ENCODE results near the gene ETV6. TPM values are rescaled to one million over a fixed set of nuclear protein-coding genes. Genes with fewer than 3 reads are reported as not detected.

Gene ETV6
- total and polyA plus RNA-seq, 9 of the 15 experiments (the other 6 are each of a cell fraction or from before 2014, with no cell fraction given) = 0.81 to 12.7 (median 4.1) TPM

GRCh38 chr12:11711651-11712327, 62.3 kb downstream of the ETV6 start:
- intact Hi-C loops (cut with micrococcal nuclease) = no loop called here
- Histone ChIP-seq H3K4me3 (no peak overlapping the region), H3K4me2 (ENCODE audit: insufficient read depth, low read length) (no peak overlapping the region), H3K4me1 (replicated peaks in 1 of 2; ENCODE audit: control insufficient read depth in 2 of 2, insufficient read depth in 2 of 2, low read length in 2 of 2) (peaks cover 0 to 3% of the 10 kb centered on the region in 2 experiments; a peak in 2 of 5 replicates), H3K36me3 (ENCODE audit: control insufficient read depth, insufficient read depth, low read length) (no peaks in the 10 kb centered on the region), H2AFZ (ENCODE audit: low read depth, low read length) (no peak overlapping the region), H3K79me2 (ENCODE audit: control insufficient read depth, insufficient read depth, low read length) (no peaks in the 10 kb centered on the region), H3K9me3 (replicated peaks; ENCODE audit: control insufficient read depth, insufficient read depth, low read depth, low read length) (no peaks in the 10 kb centered on the region), H4K20me1 (replicated peaks; ENCODE audit: control insufficient read depth, insufficient read depth, low read length) (no peaks in the 10 kb centered on the region), H3K27me3 (ENCODE audit: control insufficient read depth in 2 of 2, insufficient read depth in 2 of 2, low read length in 2 of 2) (no peaks in the 10 kb centered on the region), H3K9me1 (ENCODE audit: control insufficient read depth, insufficient read depth, low read length) (no peaks in the 10 kb centered on the region), H3K27ac (ENCODE audit: extremely low read depth, low read depth, low read length) (no peak overlapping the region), H3K9ac (ENCODE audit: insufficient read depth in 1 of 2, low read depth in 2 of 2, low read length in 2 of 2) (no peak overlapping the region)
- FAIRE-seq = no peak
- POLR2A ChIA-PET = no interaction called here
- WGBS (ENCODE audit: insufficient coverage, low coverage, missing lambda C conversion rate) = 61% methylated on average over 9 of the region's 9 CpGs
- DNase-seq (ENCODE audit: extremely low read depth in 1 of 4, low spot score in 3 of 4) = no peak
- in situ Hi-C loops (cut with MboI) = no loop called here
- CTCF ChIA-PET (ENCODE audit: low intra/inter-chr PET ratio) = no interaction called here
- no TSS peak for BruUV-seq (replicated peaks)
- no peak for ATAC-seq
- no peak for TF ChIP-seq ZNF57 (CRISPR knock-in tag; IDR thresholded peaks at IDR 0.05)
- TF ChIP-seq NR3C1 (CRISPR knock-in tag; IDR thresholded peaks at IDR 0.05) = no peak
- no peak for TF ChIP-seq ZNF408 (CRISPR knock-in tag; IDR thresholded peaks at IDR 0.05; ENCODE audit: low read depth)
- TF ChIP-seq PBX2 (CRISPR knock-in tag; IDR thresholded peaks at IDR 0.05; ENCODE audit: low read depth) = no peak
- no peak for TF ChIP-seq PBX2 (tag; conservative IDR thresholded peaks at IDR 0.05; ENCODE audit: low read depth)
- no peak for TF ChIP-seq ZNF589 (CRISPR knock-in tag; IDR thresholded peaks at IDR 0.05; ENCODE audit: low read depth)
- TF ChIP-seq HIVEP1 (CRISPR knock-in tag; IDR thresholded peaks at IDR 0.05) = no peak
- no peak for TF ChIP-seq PKNOX1 (IDR thresholded peaks at IDR 0.05)
- no peak for TF ChIP-seq HMGXB4 (CRISPR knock-in tag; IDR thresholded peaks at IDR 0.05)
- TF ChIP-seq ZNF324 (CRISPR knock-in tag; IDR thresholded peaks at IDR 0.05) = no peak
- no peak for TF ChIP-seq HMBOX1 (IDR thresholded peaks at IDR 0.05)
- no peak for TF ChIP-seq ZNF124 (CRISPR knock-in tag; IDR thresholded peaks at IDR 0.05)
- no peak for TF ChIP-seq SIN3A (IDR thresholded peaks at IDR 0.05; ENCODE audit: borderline replicate concordance in 2 of 2, control insufficient read depth in 1 of 2, low read depth in 2 of 2, low read length in 2 of 2)
- no peak for TF ChIP-seq GATA2 (CRISPR knock-in tag; IDR thresholded peaks at IDR 0.05)
- TF ChIP-seq ZFP30 (CRISPR knock-in tag; IDR thresholded peaks at IDR 0.05; ENCODE audit: borderline replicate concordance) = no peak
- TF ChIP-seq COPS2 (conservative IDR thresholded peaks at IDR 0.05) = no peak
- no peak for TF ChIP-seq NCOA4 (IDR thresholded peaks at IDR 0.05; ENCODE audit: partially characterized antibody)
- TF ChIP-seq BCOR (IDR thresholded peaks at IDR 0.05) = no peak
